Gastroesophageal sphincter (tissue), 4 donors: ENCODE data around the gene SYT8. TPM values are rescaled to one million over a fixed set of nuclear protein-coding genes. Genes with fewer than 3 reads are reported as not detected.

ENCODE experiments used
- ATAC-seq: fragments of 150-250 bp; one replicate; pipeline ENCODE4 v1.9.1; 2016; ENCODE audit warnings: mild to moderate bottlenecking, moderate library complexity
- H3K27ac ChIP-seq, 4 donors: fragments of 200-600 bp; sonication (generic) in 3 of 4; 1 replicate in 3 of 4; 2 replicates in 1 of 4; pipeline ENCODE4 v1.5.1; 2016 to 2019
- H3K27me3 ChIP-seq: fragments of 200-600 bp; sonication (generic); one replicate; pipeline ENCODE4 v1.5.1; 2019
- H3K36me3 ChIP-seq, 2 donors: fragments of 200-600 bp; sonication (generic); one replicate each; pipeline ENCODE4 v1.5.1; 2019; ENCODE audit warnings: control low read depth in 1 of 2
- H3K4me1 ChIP-seq, 3 donors: fragments of 200-600 bp; sonication (generic); 1 replicate in 2 of 3; 2 replicates in 1 of 3; pipeline ENCODE4 v1.5.1; 2016 to 2019; ENCODE audit warnings: control low read depth in 2 of 3
- H3K4me3 ChIP-seq, 2 donors: fragments of 200-600 bp; sonication (generic); one replicate each; pipeline ENCODE4 v1.5.1; 2019; ENCODE audit warnings: mild to moderate bottlenecking in 1 of 2, moderate library complexity in 1 of 2
- H3K9me3 ChIP-seq, 3 donors: fragments of 200-600 bp; sonication (generic); one replicate each; pipeline ENCODE4 v1.5.1; 2017 to 2019; ENCODE audit warnings: control low read depth in 2 of 3
- CTCF ChIP-seq, 4 experiments: fragments of 200-600 bp in 2 of 4; fragments of 450-650 bp in 2 of 4; sonication (generic) in 1 of 4; IDR thresholded peaks; one replicate each; pipeline ENCODE4 v1.5.1; 2017 to 2019; ENCODE audit warnings: antibody characterized with exemption in 4 of 4, mild to moderate bottlenecking in 2 of 4, moderate library complexity in 2 of 4
- EP300 ChIP-seq: sonication (generic); formaldehyde crosslinking; IDR thresholded peaks from one replicate; pipeline ENCODE4 v1.6.1; 2017; ENCODE audit warnings: antibody characterized with exemption, mild to moderate bottlenecking
- POLR2A ChIP-seq, 2 donors: fragments of 450-650 bp; IDR thresholded peaks; one replicate each; pipeline ENCODE4 v1.6.1; 2017; ENCODE audit warnings: antibody characterized with exemption in 2 of 2, mild to moderate bottlenecking in 2 of 2, moderate library complexity in 1 of 2
- POLR2AphosphoS5 ChIP-seq: sonication (generic); formaldehyde crosslinking; IDR thresholded peaks from one replicate; pipeline ENCODE4 v1.6.1; 2017; ENCODE audit warnings: antibody characterized with exemption
- WGBS, 2 donors: methylation state at CpG; one replicate each; pipeline ENCODE4 v1.1.5; 2018; ENCODE audit warnings: low coverage in 1 of 2; 5-methylcytosine and 5-hydroxymethylcytosine counted together
- total RNA-seq, 4 donors: library from RNA; depleted of rRNA; stranded (reverse); fragments of >200 nt; gene quantifications; one replicate each; pipeline ENCODE4 v1.1.0, GENCODE V29; 2016

The SYT8 gene
- total RNA-seq, 4 donors from 2014 or later: 2.2 TPM; not detected in 3

- Histone ChIP-seq H3K4me3 (no peak overlapping the region), H3K27ac (peak overlapping the region in 1 of 4 donors; percentile 53), H3K27me3 (peaks cover 7% of the 10 kb centered on the region), H3K9me3 (no peaks in the 10 kb centered on the region), H3K4me1 (peaks cover 0 to 15% (median 0%) of the 10 kb centered on the region in 3 donors), H3K36me3 (no peaks in the 10 kb centered on the region)
- no peak for TF ChIP-seq EP300
- no peak for TF ChIP-seq POLR2A (IDR thresholded peaks at IDR 0.05)
- TF ChIP-seq POLR2AphosphoS5: no peak
- TF ChIP-seq CTCF (IDR thresholded peaks at IDR 0.05): no peak
- 58 to 80% methylated on average over 1 of the region's 1 CpG for WGBS, 2 donors
- ATAC-seq: no peak
Observed at GRCh38 chr11:1845095-1845429, 10.3 kb downstream of the SYT8 start.

- WGBS, 2 donors: 65 to 68% methylated on average over 3 to 5 of the region's 21 CpGs
- Histone ChIP-seq H3K4me1 (peaks cover 0 to 15% (median 0%) of the 10 kb centered on the region in 3 donors), H3K4me3 (no peak overlapping the region), H3K27me3 (peaks cover 7% of the 10 kb centered on the region), H3K36me3 (no peaks in the 10 kb centered on the region), H3K27ac (peak overlapping the region in 1 of 4 donors; percentile 53), H3K9me3 (no peaks in the 10 kb centered on the region)
- no peak for ATAC-seq
- TF ChIP-seq EP300 (no peak), CTCF (IDR thresholded peaks at IDR 0.05) (no peak), POLR2AphosphoS5 (no peak), POLR2A (IDR thresholded peaks at IDR 0.05) (no peak)
Observed at GRCh38 chr11:1845561-1846452, 11.0 kb downstream of the SYT8 start.

GRCh38 chr11:1846453-1846932 is 11.7 kb downstream of the SYT8 start:
- H3K27me3 ChIP-seq: peaks cover 7% of the 10 kb centered on the region
- WGBS, 2 donors: 90 to 100% methylated on average over 2 of the region's 9 CpGs
- no peak for TF ChIP-seq POLR2A (IDR thresholded peaks at IDR 0.05)
- no peak for TF ChIP-seq POLR2AphosphoS5
- TF ChIP-seq EP300: no peak
- TF ChIP-seq CTCF (IDR thresholded peaks at IDR 0.05): no peak

GRCh38 chr11:1847006-1847735 is 12.4 kb downstream of the SYT8 start:
- TF ChIP-seq CTCF (IDR thresholded peaks at IDR 0.05) (no peak), POLR2A (IDR thresholded peaks at IDR 0.05) (no peak), EP300 (no peak), POLR2AphosphoS5 (no peak)
- no peaks in the 10 kb centered on the region for H3K9me3 ChIP-seq
- WGBS, 2 donors: 100% methylated on average over 4 of the region's 34 CpGs; no CpG with 5 or more reads in 1 of the 2 donors

More at GRCh38 chr11:1846453-1846932, 11.7 kb downstream of the SYT8 start:
- peaks cover 0 to 15% (median 0%) of the 10 kb centered on the region in 3 donors for H3K4me1 ChIP-seq
- H3K4me3 ChIP-seq: no peak overlapping the region
- H3K9me3 ChIP-seq: no peaks in the 10 kb centered on the region
- peak overlapping the region in 1 of 4 donors; percentile 53 for H3K27ac ChIP-seq
- no peak for ATAC-seq
- no peaks in the 10 kb centered on the region for H3K36me3 ChIP-seq

More at GRCh38 chr11:1847006-1847735, 12.4 kb downstream of the SYT8 start:
- no peak for ATAC-seq
- H3K4me1 ChIP-seq: peaks cover 0 to 15% (median 0%) of the 10 kb centered on the region in 3 donors
- peaks cover 7% of the 10 kb centered on the region for H3K27me3 ChIP-seq
- no peaks in the 10 kb centered on the region for H3K36me3 ChIP-seq
- H3K4me3 ChIP-seq: no peak overlapping the region
- H3K27ac ChIP-seq: no peak overlapping the region
